ENCODE data around the gene KCND3.

Gene KCND3

GRCh38 chr1:111976332-111976731, 13.1 kb downstream of the KCND3 start:
- no peak overlapping the region for H3K27ac ChIP-seq (replicated peaks)

GRCh38 chr1:111973150-111973790, 16.2 kb downstream of the KCND3 start:
- Histone ChIP-seq H3K27me3 (ENCODE audit: insufficient read depth, poor library complexity, severe bottlenecking) (peaks cover 5% of the 10 kb centered on the region), H3K27ac (replicated peaks) (no peak overlapping the region), H3K4me3 (replicated peaks; ENCODE audit: insufficient read depth, low read length) (no peak overlapping the region)
- TF ChIP-seq GABPA (IDR thresholded peaks at IDR 0.05; ENCODE audit: low read depth) = no peak
- no peak for DNase-seq (ENCODE audit: low read depth in 1 of 2, low spot score in 1 of 2)

More at GRCh38 chr1:111976332-111976731, 13.1 kb downstream of the KCND3 start:
- Histone ChIP-seq H3K4me3 (replicated peaks; ENCODE audit: insufficient read depth, low read length) (no peak overlapping the region), H3K27me3 (ENCODE audit: insufficient read depth, poor library complexity, severe bottlenecking) (peaks cover 12% of the 10 kb centered on the region)
- no peak for DNase-seq (ENCODE audit: low read depth in 1 of 2, low spot score in 1 of 2)
- TF ChIP-seq CTCF (IDR thresholded peaks at IDR 0.05; ENCODE audit: insufficient read depth, low read length) (no peak), SPI1 (IDR thresholded peaks at IDR 0.05; ENCODE audit: borderline replicate concordance, low read depth) (no peak), GABPA (IDR thresholded peaks at IDR 0.05; ENCODE audit: low read depth) (no peak), REST (IDR thresholded peaks at IDR 0.05; ENCODE audit: insufficient replicate concordance, low read depth) (no peak), POLR2AphosphoS5 (IDR thresholded peaks at IDR 0.05; ENCODE audit: low read depth) (no peak)

- no peak overlapping the region for H3K27ac ChIP-seq (replicated peaks)
- DNase-seq (ENCODE audit: low read depth in 1 of 2, low spot score in 1 of 2) = no peak
- no peak overlapping the region for H3K4me3 ChIP-seq (replicated peaks; ENCODE audit: insufficient read depth, low read length)
- no peak for TF ChIP-seq GABPA (IDR thresholded peaks at IDR 0.05; ENCODE audit: low read depth)
- TF ChIP-seq CTCF (IDR thresholded peaks at IDR 0.05; ENCODE audit: insufficient read depth, low read length) = no peak
- no peak for TF ChIP-seq REST (IDR thresholded peaks at IDR 0.05; ENCODE audit: insufficient replicate concordance, low read depth)
- no peak for TF ChIP-seq POLR2AphosphoS5 (IDR thresholded peaks at IDR 0.05; ENCODE audit: low read depth)
- no peak for TF ChIP-seq SPI1 (IDR thresholded peaks at IDR 0.05; ENCODE audit: borderline replicate concordance, low read depth)
- peaks cover 4% of the 10 kb centered on the region for H3K27me3 ChIP-seq (ENCODE audit: insufficient read depth, poor library complexity, severe bottlenecking)
Measured at GRCh38 chr1:111971396-111971795, 18.1 kb downstream of the KCND3 start.

- DNase-seq (ENCODE audit: low read depth in 1 of 2, low spot score in 1 of 2) = no peak
- no peak overlapping the region for H3K4me3 ChIP-seq (replicated peaks; ENCODE audit: insufficient read depth, low read length)
- peaks cover 3% of the 10 kb centered on the region for H3K27me3 ChIP-seq (ENCODE audit: insufficient read depth, poor library complexity, severe bottlenecking)
- TF ChIP-seq CTCF (IDR thresholded peaks at IDR 0.05; ENCODE audit: insufficient read depth, low read length) = no peak
- TF ChIP-seq POLR2AphosphoS5 (IDR thresholded peaks at IDR 0.05; ENCODE audit: low read depth) = no peak
- TF ChIP-seq SPI1 (IDR thresholded peaks at IDR 0.05; ENCODE audit: borderline replicate concordance, low read depth) = no peak
- TF ChIP-seq GABPA (IDR thresholded peaks at IDR 0.05; ENCODE audit: low read depth) = no peak
- no peak for TF ChIP-seq REST (IDR thresholded peaks at IDR 0.05; ENCODE audit: insufficient replicate concordance, low read depth)
- H3K27ac ChIP-seq (replicated peaks) = no peak overlapping the region
Measured at GRCh38 chr1:111968511-111968910, 21.0 kb downstream of the KCND3 start.
